Left renal pelvis (tissue), 4 donors: ENCODE results near the gene AOC1. TPM values are rescaled to one million over a fixed set of nuclear protein-coding genes. Genes with fewer than 3 reads are reported as not detected.
"Not testable (repeated sequence)": the region's sequence is repeated elsewhere in the genome, so short reads cannot be mapped to it uniquely, and the experiment has no call there.

Experiments
- DNase-seq, 4 donors: peaks; one replicate each; pipeline ENCODE4 v3.0.0-alpha.2; 2013; ENCODE audit warnings: low read depth in 4 of 4, low spot score in 3 of 4
- polyA plus RNA-seq, 4 donors: library from polyadenylated mRNA; unstranded; fragments of 120-200 nt; gene quantifications; one replicate each; pipeline ENCODE4 v1.2.1, GENCODE V29; 2013; ENCODE audit not compliant: insufficient read length in 4 of 4

Gene AOC1
- polyA plus RNA-seq, 4 donors: 1.0 to 121 (median 49.9) TPM

- no peak for DNase-seq
Measured at GRCh38 chr7:150891740-150892139, 39.4 kb downstream of the AOC1 start.

- DNase-seq: no peak
Measured at GRCh38 chr7:150895809-150896208, 43.5 kb downstream of the AOC1 start.

- no peak for DNase-seq
Measured at GRCh38 chr7:150896562-150897209, 44.4 kb downstream of the AOC1 start.

- DNase-seq: no peak
Measured at GRCh38 chr7:150897502-150898474, 45.5 kb downstream of the AOC1 start.

- no peak for DNase-seq
Measured at GRCh38 chr7:150898475-150899011, 46.2 kb downstream of the AOC1 start.

DNA sequence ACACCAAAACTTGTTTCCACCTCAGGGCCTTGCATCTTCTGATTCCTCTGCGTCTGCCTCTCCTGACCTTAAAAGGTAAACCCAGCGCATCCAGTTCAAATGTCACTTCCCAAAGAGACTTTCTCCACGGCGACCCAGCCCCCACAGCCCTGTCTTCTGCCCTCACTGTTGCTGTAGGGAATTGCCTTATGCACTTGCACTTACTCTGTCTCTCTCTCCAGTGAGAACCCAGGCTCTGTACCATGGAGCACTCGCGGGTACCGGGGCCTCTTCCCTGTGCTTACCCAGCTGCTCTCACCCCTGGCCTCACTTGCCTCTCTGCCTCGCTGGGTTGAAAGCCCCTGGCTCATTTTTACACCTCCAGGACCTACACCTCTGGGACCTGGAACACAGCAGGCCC, 48.4 kb downstream of the AOC1 start:
- DNase-seq: no peak

GRCh38 chr7:150901160-150902035, 49.1 kb downstream of the AOC1 start:
- no peak for DNase-seq

- no peak for DNase-seq
Measured at GRCh38 chr7:150902078-150903033, 50.0 kb downstream of the AOC1 start.

GRCh38 chr7:150903606-150904005, 51.3 kb downstream of the AOC1 start:
- no peak for DNase-seq

GRCh38 chr7:150904011-150904909, 51.9 kb downstream of the AOC1 start:
- DNase-seq: no peak

- no peak for DNase-seq
Measured at GRCh38 chr7:150908173-150908572, 55.9 kb downstream of the AOC1 start.

DNA sequence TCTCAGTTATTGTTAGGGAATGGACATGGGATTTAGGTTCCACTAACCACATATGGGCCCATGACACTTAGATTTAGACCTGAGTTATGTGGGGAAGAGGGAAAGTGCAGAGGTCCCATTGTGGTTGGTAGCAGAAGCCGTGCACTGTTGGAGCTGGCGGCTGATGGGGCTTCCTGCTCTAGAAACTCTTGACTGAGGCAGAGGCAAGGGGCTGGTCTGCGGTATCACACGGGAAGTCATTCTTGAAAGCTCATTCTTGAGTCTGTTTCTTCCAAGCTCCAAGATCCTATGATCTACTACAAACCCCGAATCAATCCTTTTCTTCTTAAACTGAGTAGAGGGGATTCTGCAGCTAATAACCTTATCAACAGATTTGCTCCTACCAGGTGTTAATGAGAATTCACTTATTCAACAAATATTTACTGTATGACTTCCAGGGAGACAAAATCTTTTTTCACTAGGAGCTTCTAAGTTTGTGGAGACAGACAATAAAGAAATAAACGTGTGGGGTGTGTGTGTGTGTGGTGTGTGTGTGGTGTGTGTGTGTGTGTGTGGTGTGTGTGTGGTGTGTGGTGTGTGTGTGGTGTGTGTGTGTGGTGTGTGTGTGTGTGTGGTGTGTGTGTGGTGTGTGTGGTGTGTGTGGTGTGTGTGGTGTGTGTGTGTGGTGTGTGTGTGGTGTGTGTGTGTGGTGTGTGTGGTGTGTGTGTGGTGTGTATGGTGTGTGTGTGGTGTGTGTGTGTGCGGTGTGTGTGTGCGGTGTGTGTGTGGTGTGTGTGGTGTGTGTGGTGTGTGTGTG, 57.1 kb downstream of the AOC1 start:
- DNase-seq: no peak

DNA sequence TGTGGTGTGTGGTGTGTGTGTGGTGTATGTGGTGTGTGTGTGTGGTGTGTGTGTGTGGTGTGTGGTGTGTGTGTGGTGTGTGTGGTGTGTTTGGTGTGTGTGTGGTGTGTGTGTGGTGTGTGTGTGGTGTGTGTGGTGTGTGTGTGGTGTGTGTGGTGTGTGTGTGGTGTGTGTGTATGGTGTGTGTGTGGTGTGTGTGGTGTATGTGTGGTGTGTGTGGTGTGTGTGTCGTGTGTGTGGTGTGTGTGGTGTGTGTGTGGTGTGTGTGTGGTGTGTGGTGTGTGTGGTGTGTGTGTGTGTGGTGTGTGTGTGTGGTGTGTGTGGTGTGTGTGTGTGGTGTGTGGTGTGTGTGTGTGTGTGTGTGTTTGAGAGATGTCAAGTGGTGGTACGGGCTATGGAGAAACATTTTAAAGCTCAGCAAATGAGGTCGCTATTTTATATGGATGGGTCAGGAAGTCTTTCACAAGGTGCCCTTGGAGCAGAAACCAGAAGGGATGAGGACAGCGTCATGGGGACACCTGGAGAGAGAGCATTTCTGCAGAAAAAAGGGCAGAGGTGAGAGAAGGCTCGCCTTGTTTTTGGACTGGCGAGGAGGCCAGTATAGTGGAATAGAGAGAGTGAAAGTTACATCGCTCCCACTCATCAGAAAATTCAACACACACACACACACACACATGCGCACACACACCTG, 58.1 kb downstream of the AOC1 start:
- not testable (repeated sequence) for DNase-seq

GRCh38 chr7:150910996-150911422, 58.7 kb downstream of the AOC1 start:
- no peak for DNase-seq
